HG03045 (cell line): ENCODE measurements around the gene URM1.
"Not testable (repeated sequence)": the region's sequence is repeated elsewhere in the genome, so short reads cannot be mapped to it uniquely, and the experiment has no call there.

Experiments used
- ATAC-seq: cut with Tn5 transposase; IDR thresholded peaks from one replicate; pipeline ENCODE4 v1.9.1; 2021; ENCODE audit warnings: mild to moderate bottlenecking, moderate library complexity; ENCODE audit not compliant: unreplicated experiment

Gene URM1

GRCh38 chr9:128406848-128407391 is 35.7 kb downstream of the URM1 start:
- ATAC-seq = no peak

GRCh38 chr9:128408963-128409431 is 37.8 kb downstream of the URM1 start:
- ATAC-seq = no peak

- ATAC-seq = no peak
Measured at GRCh38 chr9:128409450-128409849, 38.3 kb downstream of the URM1 start.

GRCh38 chr9:128409978-128410377 is 38.8 kb downstream of the URM1 start:
- no peak for ATAC-seq

GRCh38 chr9:128411364-128412119 is 40.4 kb downstream of the URM1 start:
- no peak for ATAC-seq

- ATAC-seq = no peak
Measured at GRCh38 chr9:128412120-128412790, 41.1 kb downstream of the URM1 start.

- not testable (repeated sequence) for ATAC-seq
Measured at GRCh38 chr9:128413728-128414127, 42.6 kb downstream of the URM1 start.

GRCh38 chr9:128414461-128414860 is 43.3 kb downstream of the URM1 start:
- ATAC-seq = no peak

- no peak for ATAC-seq
Measured at GRCh38 chr9:128415281-128415680, 44.1 kb downstream of the URM1 start.

GRCh38 chr9:128416014-128416413 is 44.8 kb downstream of the URM1 start:
- ATAC-seq = no peak

- no peak for ATAC-seq
Measured at GRCh38 chr9:128416432-128417019, 45.4 kb downstream of the URM1 start.

- ATAC-seq = no peak
Measured at GRCh38 chr9:128419061-128419925, 48.1 kb downstream of the URM1 start.

- peak; percentile 77 for ATAC-seq
Measured at GRCh38 chr9:128420060-128420650, 49.0 kb downstream of the URM1 start.

- peak; percentile 72 for ATAC-seq
Measured at GRCh38 chr9:128420651-128421481, 49.7 kb downstream of the URM1 start, which contains the start of gene CERCAM. CERCAM (plus strand) TSS chr9:128420857; CDS start chr9:128420878, 21 bp downstream.

GRCh38 chr9:128421482-128421996 is 50.4 kb downstream of the URM1 start:
- ATAC-seq = no peak

GRCh38 chr9:128422022-128422782 is 51.0 kb downstream of the URM1 start:
- not testable (repeated sequence) for ATAC-seq

- no peak for ATAC-seq
Measured at GRCh38 chr9:128422783-128423150, 51.6 kb downstream of the URM1 start.

GRCh38 chr9:128423356-128423755 is 52.2 kb downstream of the URM1 start:
- not testable (repeated sequence) for ATAC-seq
